Activated CD8-positive, alpha-beta memory T cell treated with anti-CD3 and anti-CD28 coated beads for 36 hours (primary cell): ENCODE results near the gene TMEM132E. TPM values are rescaled to one million over a fixed set of nuclear protein-coding genes. Genes with fewer than 3 reads are reported as not detected.

ENCODE experiments used
- CTCF ChIA-PET: fragments of 350-600 bp; sonication (Branson Sonifier 250); formaldehyde crosslinking; loops from one replicate; lab custom pipeline; 2021; ENCODE audit warnings: antibody characterized with exemption; lab: Charles Lee
- POLR2A ChIA-PET: fragments of 350-600 bp; sonication (Branson Sonifier 250); formaldehyde crosslinking; loops from one replicate; lab custom pipeline; 2021; ENCODE audit warnings: antibody characterized with exemption; lab: Charles Lee
- total RNA-seq, 2 experiments: library from RNA; stranded (reverse); gene quantifications; one replicate each; pipeline ENCODE4 v1.2.3, GENCODE V29; 2021

TMEM132E gene
- total RNA-seq, 2 experiments from 2014 or later: 0.04 TPM; not detected in 1

DNA sequence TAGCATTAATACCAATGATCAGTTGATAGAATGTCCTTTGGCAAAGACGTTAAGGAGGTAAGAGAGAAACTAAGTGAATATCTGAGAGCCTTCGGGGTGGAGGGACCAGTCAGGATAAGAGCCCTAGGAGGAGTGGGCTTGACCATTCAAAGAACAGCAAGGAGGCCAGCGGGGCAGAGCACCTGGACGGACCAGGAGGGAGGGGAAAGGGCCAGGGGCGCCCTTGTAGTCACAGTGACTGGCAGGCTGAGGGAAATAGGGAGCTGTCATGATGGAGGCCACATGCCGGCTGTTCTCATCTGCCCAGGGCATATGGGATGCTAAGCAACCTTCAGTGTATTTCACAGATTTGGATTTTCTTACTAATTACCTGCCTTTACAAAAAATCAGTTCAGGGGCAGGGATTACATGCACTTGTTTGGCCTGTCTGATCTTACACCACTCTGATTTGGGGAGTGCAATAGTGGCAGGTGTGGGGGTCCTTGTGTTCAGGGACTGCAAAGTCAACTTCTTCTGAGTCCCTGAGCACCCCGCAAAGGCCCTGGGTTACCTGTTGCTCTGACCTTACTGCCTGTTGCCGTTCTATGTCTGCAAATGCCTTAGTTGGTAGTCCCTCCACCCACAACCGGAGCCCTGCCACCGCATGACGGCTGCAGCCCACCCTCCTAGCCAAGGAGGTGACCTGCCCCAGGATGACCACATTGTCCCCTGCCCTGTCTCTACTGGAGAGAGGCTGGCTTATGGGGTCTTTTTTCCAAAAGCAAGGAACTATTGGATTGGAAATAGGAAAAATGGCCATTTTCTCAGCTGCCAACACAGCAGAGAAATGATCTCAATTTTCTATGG lies 10.0 kb downstream of the TMEM132E start:
- ChIA-PET POLR2A (no interaction called here), CTCF (no interaction called here)

DNA sequence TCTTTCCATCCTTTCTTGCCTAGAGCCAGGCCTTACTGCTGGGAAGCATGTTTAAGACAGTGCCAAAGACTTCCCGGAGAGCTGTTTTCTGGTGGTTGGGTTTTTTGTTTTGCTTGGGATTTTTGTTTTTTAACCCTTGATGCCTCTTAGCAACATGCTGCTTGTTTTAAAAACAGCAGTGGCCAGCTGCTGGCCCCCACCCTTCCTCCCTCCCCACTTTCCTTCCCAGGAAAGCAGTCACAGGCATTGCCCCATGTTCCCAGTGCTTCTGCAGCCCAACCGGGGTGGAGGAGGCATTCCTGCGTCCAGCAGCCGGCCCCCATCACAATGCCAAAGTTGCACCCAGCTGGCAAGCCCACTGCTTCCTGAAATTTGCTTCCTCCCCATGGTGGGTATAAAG lies 12.6 kb downstream of the TMEM132E start:
- ChIA-PET POLR2A (no interaction called here), CTCF (no interaction called here)

DNA sequence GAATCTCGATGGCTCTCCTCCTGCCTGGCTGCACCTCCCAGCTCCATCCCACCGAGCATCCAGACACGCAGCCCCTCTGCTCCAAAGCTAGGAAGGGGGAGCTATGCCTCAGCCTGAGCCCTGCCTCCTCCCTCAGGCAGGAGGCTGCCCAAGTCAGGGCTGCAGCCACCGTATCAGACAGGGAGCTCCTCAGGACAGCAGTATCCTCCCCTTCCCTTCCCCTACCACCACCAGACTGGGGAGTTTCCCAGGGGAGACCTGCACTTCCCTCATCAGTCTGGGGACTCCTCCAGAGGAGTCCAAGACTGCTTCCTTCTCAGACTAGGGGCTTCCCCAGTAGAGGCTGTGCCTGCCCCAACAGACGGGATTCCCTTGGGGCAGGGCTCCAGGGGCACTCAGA lies 17.5 kb downstream of the TMEM132E start:
- CTCF ChIA-PET: interaction anchor here (0.6 kb wide), 1 partner anchor 18 kb away, joined by 3 read pairs; no protein-coding TSS in a partner anchor
- POLR2A ChIA-PET: no interaction called here

DNA sequence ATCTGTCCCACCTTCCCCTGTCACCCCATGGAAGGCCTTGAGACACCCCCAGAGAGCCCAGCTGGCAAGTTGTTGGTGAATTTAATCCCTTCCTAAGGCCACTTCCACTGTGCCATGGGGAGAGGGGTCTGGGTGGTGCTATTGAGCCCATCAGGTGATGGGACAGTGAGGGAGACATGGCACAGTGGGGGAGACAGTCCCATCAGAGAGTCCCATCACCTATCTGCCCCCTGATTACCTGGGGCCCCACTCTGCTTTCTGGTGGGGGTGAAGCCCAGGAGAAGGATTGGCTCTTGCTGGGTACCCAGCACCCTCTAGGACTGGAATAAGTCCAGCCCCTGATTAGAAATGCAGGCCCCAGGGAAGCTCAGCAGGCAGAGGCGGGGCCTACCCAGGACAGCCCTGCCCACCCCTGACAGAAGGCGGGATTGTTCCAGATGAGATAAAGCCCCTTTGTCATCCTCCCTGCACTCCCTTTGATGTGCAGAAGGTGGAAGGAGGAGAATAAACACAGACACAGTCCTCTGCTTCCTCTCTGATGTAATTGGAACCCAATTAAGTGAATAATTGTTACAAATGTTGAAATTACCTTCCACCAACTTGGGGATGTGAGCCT lies 18.9 kb downstream of the TMEM132E start:
- CTCF ChIA-PET: no interaction called here
- POLR2A ChIA-PET: no interaction called here

DNA sequence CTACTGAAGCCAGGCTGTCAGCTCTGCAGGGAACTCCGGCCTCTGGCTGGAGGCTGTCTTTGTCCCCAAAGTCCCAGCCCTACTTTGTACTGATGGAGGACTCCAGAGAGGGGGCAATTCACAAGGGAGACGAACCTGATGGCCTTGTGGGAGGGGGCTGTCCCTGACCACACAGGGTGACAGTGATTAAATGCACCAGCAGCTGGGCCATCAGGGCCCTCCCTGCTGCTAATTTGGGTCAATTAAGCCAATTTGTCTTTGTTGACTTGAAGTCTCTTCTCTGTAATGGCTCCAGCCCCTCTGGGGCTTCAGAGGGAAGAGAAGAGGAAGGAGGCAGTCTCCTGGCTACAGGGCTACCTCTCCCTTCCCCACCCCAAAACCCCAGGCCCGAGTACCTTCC lies 22.0 kb downstream of the TMEM132E start:
- CTCF ChIA-PET: no interaction called here
- POLR2A ChIA-PET: no interaction called here

DNA sequence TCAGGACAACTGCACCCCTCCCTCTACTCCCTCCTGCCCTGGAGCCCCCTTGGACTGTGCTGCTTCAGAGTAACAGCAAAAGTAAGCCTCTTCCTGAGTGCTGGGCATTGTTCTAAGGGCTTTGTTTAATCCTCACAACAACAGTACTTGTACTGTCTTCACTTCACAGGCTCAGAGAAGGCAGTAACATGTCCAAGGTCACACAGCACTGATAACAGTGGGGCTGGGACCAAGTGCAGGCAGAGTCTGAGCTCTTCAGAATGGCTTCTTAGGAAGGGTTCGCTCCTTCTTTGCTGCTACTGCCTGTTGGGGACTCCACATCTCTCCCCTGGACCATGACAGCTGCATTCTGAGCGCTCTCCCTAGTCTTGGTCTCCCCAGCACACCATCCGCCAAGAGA lies 24.6 kb downstream of the TMEM132E start:
- ChIA-PET POLR2A (no interaction called here), CTCF (no interaction called here)

DNA sequence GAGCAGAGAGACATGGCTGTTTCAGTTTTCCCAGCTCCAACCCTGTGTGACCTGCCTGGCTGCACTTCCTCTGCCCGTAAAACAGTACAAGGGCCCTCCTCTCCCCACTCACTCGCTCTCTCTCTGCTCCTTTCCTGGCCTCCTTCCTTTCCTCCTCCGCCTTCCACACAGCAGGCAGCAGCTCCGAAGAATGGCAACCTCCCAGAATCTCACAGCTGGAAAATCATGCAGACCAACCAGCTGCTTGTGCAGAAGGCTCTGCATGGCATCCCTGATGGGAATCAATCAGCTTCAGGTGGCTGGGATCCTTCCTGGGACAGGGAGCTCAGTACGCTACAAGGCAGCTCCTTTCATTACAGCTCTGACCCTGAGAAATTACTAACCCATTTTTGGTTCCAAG lies 27.4 kb downstream of the TMEM132E start:
- ChIA-PET CTCF (no interaction called here), POLR2A (no interaction called here)

DNA sequence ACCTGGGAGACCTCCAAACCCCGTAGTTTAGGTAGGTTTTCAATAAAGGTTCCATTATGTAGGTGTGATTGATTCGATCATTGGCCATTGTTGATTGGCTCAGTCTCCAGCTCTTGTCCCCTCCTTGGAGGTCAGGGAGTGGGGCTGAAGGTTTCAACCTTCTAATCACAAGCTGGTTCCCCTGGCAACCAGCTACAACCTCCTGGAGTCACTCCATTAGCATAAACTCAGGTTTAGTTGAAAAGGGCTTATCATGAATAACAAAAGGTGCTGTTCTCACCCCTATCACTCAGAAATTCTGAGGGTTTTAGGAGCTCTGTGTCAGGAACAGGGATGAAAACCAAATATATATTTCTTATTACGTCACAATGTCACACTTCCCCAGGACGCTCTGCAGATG lies 28.5 kb downstream of the TMEM132E start:
- CTCF ChIA-PET: no interaction called here
- POLR2A ChIA-PET: no interaction called here

DNA sequence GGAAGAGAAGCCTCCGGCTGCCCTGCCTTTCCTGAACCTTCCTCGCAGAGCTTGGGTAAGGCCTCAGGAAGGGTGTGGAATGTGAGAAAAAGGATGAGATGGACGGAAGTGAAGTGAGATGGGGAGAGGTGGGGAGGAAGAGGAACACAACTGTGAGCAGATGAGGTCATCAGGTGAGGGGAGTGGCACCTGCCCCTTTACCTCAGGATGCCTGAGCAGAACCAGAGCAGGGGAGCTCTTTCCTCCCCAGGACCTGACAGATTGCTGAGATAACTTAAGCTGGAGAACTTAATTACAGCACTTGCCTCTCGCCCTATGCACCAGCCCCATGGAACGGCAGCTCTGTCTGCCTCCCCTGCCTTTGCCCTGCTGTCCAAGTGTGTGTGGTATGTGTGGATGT lies 29.8 kb downstream of the TMEM132E start:
- POLR2A ChIA-PET: no interaction called here
- CTCF ChIA-PET: no interaction called here

DNA sequence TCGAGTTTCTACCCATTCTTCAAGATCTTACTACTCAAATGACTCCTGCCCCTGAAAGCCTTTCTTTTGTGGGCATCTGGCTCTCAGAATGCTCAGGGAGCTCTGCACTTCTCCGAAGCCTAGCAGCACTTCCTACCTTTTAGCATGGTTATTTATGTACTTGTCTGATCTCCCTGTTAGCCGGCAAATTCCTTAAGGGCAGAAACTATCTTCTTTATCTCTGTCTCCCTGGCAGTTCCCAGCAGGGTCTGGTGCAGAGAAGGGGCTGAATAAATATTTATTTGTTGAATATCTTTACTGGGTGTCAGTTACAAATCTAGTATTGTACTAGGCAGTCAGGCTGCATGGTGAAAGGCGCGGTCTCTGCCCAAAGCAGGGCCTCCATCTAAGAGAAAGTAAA lies 30.7 kb downstream of the TMEM132E start:
- ChIA-PET POLR2A (no interaction called here), CTCF (no interaction called here)

DNA sequence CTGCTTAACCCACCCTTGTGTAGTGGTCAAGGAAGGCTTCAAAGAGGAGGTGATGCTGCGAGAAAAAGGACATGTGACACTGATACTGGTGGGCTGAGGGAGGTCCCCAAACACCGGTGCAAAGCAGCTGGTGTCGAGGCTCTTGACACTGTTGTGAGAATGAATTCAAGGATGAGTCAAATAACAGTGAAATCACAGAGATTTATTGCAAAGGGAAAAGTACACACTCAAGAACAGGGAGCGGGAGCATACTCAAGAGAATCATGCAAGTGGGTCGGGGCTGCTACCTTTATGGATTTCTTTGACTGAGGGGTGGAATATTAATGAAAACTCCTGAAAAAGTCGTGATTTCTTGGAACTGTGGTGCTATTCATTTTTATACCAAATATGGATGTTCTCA lies 31.1 kb downstream of the TMEM132E start:
- ChIA-PET CTCF (no interaction called here), POLR2A (no interaction called here)

DNA sequence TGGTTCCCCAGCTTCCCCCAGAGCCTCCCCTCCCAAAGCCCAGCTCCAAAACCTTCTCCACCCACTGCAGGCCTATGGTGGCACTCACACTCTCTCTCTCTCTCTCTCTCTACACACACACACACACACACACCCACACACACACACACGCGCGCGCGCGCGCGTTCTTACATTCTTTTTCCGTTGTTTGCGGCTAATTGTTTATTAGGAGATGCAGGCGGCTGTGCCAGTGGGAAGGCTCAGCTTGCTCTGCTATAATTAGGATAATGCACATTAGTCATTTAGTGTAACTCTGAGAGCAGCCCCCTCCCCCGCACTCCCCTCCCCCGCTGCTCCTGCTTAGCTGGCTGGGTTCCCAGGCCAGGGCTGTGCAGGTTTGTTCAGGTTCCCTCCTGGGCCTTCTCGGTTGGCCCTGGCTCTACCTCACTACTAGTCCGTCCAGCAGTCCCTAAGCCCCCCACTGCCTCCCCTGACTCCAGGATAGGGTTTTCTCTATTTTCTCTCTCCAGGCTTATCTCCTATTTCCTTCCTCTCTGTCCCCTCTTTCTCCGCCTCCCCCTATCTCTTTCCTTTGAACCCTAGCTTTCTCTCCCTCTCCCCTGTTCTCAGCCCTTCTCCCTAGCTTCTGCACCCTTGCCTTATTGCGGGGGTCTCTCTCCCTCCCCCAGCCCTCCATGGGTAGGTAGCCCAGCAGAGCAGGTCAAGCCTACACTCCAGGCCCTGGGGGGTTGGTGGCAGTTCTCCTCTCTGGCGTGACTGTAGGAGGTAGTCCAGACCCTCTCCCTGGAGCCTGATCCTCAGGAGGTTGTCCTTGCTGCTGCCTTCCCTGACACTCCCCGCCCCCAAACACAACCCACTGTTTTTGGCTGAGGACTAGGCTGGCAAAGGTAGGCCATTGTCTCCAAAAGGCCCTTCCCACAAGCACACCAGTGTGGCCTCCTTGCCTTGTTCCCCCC lies 34.0 kb downstream of the TMEM132E start:
- CTCF ChIA-PET: no interaction called here
- POLR2A ChIA-PET: no interaction called here

DNA sequence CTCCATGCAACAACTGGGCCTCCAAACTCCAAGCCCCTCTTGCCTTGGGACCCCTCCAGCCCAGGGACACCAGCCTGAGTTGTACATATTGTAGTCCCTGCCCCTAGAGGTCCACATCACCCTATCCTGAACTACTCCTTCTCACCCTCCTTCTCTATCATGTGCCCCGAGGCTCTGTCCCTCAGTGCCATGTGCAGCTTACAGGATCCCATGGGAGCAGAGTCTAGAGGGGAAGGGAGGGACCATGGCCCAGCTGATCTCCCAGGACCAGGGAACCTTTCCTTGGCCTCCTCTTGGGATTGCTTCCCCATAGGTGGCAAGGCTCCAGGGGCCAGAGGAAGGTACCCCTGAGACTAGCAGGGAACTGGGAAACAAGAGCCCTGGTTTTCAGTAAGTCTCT lies 35.3 kb downstream of the TMEM132E start:
- CTCF ChIA-PET: no interaction called here

DNA sequence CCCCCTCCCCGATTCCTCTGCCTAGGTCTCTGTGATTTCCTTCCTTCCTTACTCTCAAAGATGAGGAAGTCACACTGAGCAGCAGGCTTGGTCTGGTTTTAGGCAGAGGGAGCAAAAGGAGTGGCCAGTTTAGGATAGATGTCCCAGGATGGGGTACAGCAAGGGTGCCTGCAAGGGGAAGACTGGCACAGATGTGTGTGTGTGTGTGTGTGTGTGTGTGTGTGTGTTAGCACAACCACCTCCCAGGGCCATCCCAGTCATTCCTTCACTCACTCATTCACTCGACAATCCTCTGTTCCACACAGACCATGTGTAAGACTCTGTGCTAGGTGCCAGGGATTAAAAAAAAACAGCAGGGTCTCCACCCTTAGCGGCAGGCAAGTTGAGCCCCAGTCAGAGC lies 35.9 kb downstream of the TMEM132E start:
- ChIA-PET POLR2A (no interaction called here), CTCF (no interaction called here)

More for the DNA sequence above, 35.3 kb downstream of the TMEM132E start:
- POLR2A ChIA-PET: no interaction called here

DNA sequence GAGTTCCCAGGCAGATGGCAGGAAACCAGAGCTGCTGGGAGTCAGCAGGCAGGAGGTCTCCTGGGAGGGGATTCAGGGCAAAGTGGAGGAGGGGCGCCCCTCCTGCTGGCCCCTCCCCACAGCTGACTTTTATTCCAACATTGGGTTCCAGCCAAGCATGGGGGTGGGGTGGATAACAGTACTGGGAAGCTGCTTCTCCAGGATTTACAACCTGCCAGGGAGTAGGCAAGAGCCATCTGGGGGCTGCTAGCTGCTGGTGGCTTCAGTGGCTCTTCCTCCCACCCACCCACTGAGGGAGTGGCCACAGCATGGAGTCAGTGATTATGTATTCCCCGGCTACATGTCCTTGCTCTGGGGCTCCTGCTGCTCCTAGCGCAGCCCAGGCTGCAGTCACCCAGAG lies 36.8 kb downstream of the TMEM132E start:
- POLR2A ChIA-PET: no interaction called here
- CTCF ChIA-PET: no interaction called here

DNA sequence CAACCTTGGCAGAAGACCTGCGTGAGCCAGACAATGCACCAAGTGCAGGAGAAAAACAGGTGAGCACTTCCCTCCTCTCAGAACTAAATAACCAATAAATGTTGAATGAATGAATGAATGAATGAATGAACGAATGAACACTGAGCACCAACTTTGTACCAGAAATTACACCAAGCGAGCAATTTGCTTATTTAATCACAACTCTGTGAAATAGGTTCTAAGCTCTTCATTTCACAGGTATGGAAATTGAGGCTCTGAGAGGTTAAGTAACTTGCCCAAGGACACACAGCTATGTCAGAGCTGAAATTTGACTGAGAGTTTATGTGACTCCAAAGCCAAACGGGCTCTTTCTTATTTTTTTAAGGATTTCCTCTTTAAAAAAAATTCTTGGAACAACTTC lies 38.0 kb downstream of the TMEM132E start:
- CTCF ChIA-PET: no interaction called here
- POLR2A ChIA-PET: no interaction called here

DNA sequence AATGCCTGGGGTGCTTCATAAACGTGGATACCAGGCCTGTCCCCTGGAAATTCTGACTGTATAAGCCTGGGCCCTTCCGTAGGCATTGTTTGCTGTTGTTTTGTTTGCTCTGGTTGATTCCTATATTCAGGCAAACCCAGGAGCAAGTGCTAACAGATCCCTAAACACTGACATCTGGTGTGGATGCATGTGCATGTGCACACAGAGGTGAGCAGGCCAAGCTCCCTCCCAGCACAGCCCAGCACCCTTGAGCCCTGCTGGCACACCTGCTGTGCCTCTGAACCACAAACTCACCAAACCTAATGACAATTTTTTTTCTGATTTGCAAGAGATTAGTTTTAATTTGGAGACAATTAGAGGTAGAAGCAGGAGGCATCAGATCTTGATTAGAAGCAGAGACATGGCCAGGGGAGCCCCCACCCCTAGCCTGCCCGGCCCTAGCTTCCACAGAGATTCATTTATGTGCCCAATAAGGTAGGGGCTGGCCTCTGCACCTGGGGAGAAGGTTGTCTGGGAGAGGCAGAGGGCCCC lies 40.4 kb downstream of the TMEM132E start:
- POLR2A ChIA-PET: no interaction called here
- CTCF ChIA-PET: no interaction called here

DNA sequence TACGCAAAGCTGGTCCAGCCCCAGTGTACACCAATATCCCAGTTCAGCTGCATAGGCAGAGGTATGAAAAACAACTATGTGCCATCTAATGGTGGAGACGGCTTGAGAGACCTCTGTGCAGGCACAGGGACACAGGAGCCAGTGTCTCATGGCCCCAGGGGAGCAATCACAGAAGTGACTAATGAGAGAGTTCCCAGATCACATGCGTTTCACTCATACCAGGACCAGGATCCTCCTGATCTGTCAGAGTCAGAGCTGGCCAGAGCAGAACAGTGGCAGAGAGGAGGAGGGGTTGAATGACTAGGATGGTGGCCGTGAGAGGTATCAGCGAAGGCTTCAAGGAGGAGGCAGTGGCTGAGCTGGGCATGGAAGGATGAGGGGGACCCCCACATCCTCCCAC lies 41.1 kb downstream of the TMEM132E start:
- POLR2A ChIA-PET: no interaction called here
- CTCF ChIA-PET: no interaction called here

DNA sequence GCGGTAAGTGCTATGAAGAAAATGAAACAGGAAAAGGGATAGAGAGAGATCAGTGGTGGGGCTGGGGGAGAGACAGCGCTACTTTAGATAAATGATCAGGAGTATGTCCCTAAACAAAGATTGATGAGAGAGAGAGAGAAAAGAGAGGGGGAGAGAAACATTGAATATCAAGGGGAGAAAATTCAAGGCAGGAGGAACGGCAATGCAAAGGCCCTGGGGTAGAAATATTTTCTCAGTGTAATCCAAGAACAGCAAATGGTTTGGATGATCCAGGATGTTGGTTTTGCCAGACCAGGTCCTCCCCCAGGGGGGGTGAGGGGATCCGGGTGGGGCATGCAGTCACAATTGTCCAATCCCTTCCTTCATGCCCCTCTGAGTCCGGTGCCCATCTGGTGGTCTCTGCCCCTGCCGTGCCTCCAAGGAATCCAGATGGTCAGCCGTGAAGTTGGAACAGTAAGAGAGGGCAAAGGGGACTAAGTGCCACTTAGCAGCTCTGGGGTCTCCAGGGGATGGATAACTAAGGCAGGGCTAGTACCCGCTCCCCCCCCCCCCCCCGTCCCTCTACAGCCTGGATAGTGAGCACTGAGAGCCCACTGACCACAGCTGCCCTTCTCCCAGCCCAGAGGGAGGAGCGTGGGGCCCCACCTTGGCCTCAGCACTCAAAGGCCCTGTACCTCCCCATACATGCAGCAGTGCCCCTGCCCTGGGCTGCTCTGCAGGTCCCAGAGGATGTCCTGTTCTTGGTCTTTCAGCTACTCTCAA lies 43.7 kb downstream of the TMEM132E start:
- POLR2A ChIA-PET: no interaction called here
- CTCF ChIA-PET: no interaction called here
